Parathyroid adenoma (tissue), 2 donors: ENCODE data around the gene CACNA1C.

Experiments used
- H2AFZ ChIP-seq: fragments of 300-600 bp; sonication (generic); one replicate; pipeline ENCODE4 v1.7.0; 2017; ENCODE audit warnings: antibody characterized with exemption, mild to moderate bottlenecking
- H3K27ac ChIP-seq: fragments of 300-600 bp; sonication (generic); one replicate; pipeline ENCODE4 v1.7.0; 2017
- H3K27me3 ChIP-seq: fragments of 300-600 bp; sonication (generic); one replicate; pipeline ENCODE4 v1.7.0; 2017; ENCODE audit warnings: low read length; ENCODE audit not compliant: control insufficient read depth, insufficient read depth
- H3K36me3 ChIP-seq: fragments of 300-600 bp; sonication (generic); one replicate; pipeline ENCODE4 v1.7.0; 2017; ENCODE audit warnings: low read length; ENCODE audit not compliant: control insufficient read depth, insufficient read depth
- H3K4me1 ChIP-seq: fragments of 300-600 bp; sonication (generic); one replicate; pipeline ENCODE4 v1.7.0; 2017; ENCODE audit warnings: control low read depth
- H3K4me2 ChIP-seq: fragments of 300-600 bp; sonication (generic); one replicate; pipeline ENCODE4 v1.7.0; 2017; ENCODE audit warnings: low read length
- H3K4me3 ChIP-seq: fragments of 300-600 bp; sonication (generic); one replicate; pipeline ENCODE4 v1.7.0; 2017; ENCODE audit warnings: low read depth, low read length
- H3K79me2 ChIP-seq: fragments of 300-600 bp; sonication (generic); one replicate; pipeline ENCODE4 v1.7.0; 2017; ENCODE audit warnings: control low read depth
- H3K9ac ChIP-seq: fragments of 300-600 bp; sonication (generic); one replicate; pipeline ENCODE4 v1.7.0; 2017; ENCODE audit warnings: mild to moderate bottlenecking
- H3K9me3 ChIP-seq: fragments of 300-600 bp; sonication (generic); one replicate; pipeline ENCODE4 v1.7.0; 2017; ENCODE audit warnings: low read length; ENCODE audit not compliant: control insufficient read depth
- CTCF ChIP-seq: fragments of 300-600 bp; sonication (generic); IDR thresholded peaks from one replicate; pipeline ENCODE4 v1.7.0; 2017; ENCODE audit warnings: antibody characterized with exemption, mild to moderate bottlenecking
- donor health status: primary hyperparathyroidism.

Gene CACNA1C

GRCh38 chr12:2722806-2723205, 670.0 kb downstream of the CACNA1C start:
- H3K4me2 ChIP-seq = no peak overlapping the region
- H3K27me3 ChIP-seq = no peaks in the 10 kb centered on the region
- no peaks in the 10 kb centered on the region for H3K9me3 ChIP-seq
- H3K4me1 ChIP-seq = no peaks in the 10 kb centered on the region
- H3K9ac ChIP-seq = no peak overlapping the region
- TF ChIP-seq CTCF = no peak
- no peaks in the 10 kb centered on the region for H3K79me2 ChIP-seq
- H3K36me3 ChIP-seq = no peaks in the 10 kb centered on the region
- H3K4me3 ChIP-seq = no peak overlapping the region
- H3K27ac ChIP-seq = no peak overlapping the region
- H2AFZ ChIP-seq = no peak overlapping the region

- Histone ChIP-seq H3K4me2 (no peak overlapping the region), H3K79me2 (no peaks in the 10 kb centered on the region), H3K36me3 (no peaks in the 10 kb centered on the region), H3K27ac (no peak overlapping the region), H2AFZ (no peak overlapping the region), H3K9ac (no peak overlapping the region), H3K4me3 (no peak overlapping the region), H3K9me3 (no peaks in the 10 kb centered on the region), H3K27me3 (no peaks in the 10 kb centered on the region), H3K4me1 (peaks cover 14% of the 10 kb centered on the region)
- TF ChIP-seq CTCF = no peak
Measured at GRCh38 chr12:2732290-2732689, 679.5 kb downstream of the CACNA1C start.

GRCh38 chr12:2733493-2734355, 680.9 kb downstream of the CACNA1C start:
- Histone ChIP-seq H3K79me2 (no peaks in the 10 kb centered on the region), H3K9ac (no peak overlapping the region), H3K27ac (no peak overlapping the region), H2AFZ (no peak overlapping the region), H3K9me3 (no peaks in the 10 kb centered on the region), H3K27me3 (no peaks in the 10 kb centered on the region), H3K4me2 (no peak overlapping the region), H3K36me3 (no peaks in the 10 kb centered on the region), H3K4me3 (no peak overlapping the region), H3K4me1 (peaks cover 14% of the 10 kb centered on the region)
- TF ChIP-seq CTCF = peak; percentile 15

- Histone ChIP-seq H3K9ac (no peak overlapping the region), H3K27me3 (no peaks in the 10 kb centered on the region), H3K27ac (no peak overlapping the region), H3K79me2 (no peaks in the 10 kb centered on the region), H3K4me3 (no peak overlapping the region), H3K4me1 (peaks cover 16% of the 10 kb centered on the region), H2AFZ (no peak overlapping the region), H3K4me2 (no peak overlapping the region), H3K36me3 (no peaks in the 10 kb centered on the region), H3K9me3 (no peaks in the 10 kb centered on the region)
- no peak for TF ChIP-seq CTCF
Measured at GRCh38 chr12:2735432-2735831, 682.6 kb downstream of the CACNA1C start.
